Inferior parietal cortex (tissue), 1 donor: ENCODE results near the gene CD81.

Source experiments
- DNase-seq: peaks from one replicate; pipeline ENCODE4 v3.0.0-alpha.2; 2016; ENCODE audit errors: extremely low spot score

CD81 gene

GRCh38 chr11:2421226-2421994 lies 44.3 kb downstream of the CD81 start:
- no peak for DNase-seq

DNA sequence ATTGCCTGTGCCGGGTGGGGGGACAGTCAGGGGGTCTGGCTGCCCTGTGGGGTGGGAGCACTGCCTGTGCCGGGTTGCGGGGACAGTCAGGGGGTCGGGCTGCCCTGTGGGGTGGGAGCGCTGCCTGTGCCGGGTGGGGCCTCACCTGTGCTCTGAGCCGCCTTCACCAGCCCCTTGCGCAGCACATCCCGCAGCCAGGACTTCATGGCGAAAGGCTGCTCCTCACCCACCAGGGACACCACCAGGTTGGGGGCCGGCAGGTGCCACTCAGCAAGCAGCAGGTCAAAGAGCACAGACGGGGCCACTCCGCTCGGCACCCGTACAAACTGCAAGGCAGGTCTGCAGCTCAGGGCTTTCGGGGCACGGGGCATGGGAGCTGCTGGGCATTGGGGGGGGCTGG lies 44.9 kb downstream of the CD81 start:
- no peak for DNase-seq

DNA sequence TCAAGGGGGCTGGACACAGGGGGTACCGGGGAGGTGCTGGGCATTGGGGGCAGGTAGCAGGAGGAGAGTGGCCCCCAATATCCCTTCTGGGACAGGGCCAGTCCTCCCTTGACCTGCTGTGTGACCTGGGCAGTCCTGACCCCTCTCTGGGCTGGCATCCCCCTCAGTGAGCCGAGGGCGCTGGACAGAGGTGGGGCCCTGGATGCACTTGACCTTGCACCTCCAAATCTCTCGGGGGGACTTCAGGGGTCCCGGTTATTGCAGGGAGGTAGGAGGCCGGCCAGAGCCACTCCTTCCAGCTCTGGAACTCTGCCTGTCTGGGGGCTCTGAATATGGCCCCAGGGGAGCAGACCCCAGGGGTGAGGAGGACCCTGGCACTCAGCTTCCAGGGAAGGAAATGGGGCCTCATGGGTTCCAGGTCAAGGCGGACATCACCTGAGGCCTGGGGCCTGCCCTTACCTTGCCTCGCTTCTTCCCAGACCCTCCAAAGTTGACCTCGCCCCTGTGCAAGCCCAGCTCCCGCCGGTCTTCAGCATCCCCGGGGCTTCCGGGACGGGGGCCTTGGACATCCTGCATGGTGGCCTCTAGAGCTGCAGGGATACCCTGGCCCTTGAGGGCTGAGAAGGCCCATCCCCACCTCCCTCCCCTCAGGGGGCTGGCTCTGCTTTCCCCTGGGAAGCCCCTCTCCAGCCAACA lies 45.5 kb downstream of the CD81 start:
- no peak for DNase-seq

DNA sequence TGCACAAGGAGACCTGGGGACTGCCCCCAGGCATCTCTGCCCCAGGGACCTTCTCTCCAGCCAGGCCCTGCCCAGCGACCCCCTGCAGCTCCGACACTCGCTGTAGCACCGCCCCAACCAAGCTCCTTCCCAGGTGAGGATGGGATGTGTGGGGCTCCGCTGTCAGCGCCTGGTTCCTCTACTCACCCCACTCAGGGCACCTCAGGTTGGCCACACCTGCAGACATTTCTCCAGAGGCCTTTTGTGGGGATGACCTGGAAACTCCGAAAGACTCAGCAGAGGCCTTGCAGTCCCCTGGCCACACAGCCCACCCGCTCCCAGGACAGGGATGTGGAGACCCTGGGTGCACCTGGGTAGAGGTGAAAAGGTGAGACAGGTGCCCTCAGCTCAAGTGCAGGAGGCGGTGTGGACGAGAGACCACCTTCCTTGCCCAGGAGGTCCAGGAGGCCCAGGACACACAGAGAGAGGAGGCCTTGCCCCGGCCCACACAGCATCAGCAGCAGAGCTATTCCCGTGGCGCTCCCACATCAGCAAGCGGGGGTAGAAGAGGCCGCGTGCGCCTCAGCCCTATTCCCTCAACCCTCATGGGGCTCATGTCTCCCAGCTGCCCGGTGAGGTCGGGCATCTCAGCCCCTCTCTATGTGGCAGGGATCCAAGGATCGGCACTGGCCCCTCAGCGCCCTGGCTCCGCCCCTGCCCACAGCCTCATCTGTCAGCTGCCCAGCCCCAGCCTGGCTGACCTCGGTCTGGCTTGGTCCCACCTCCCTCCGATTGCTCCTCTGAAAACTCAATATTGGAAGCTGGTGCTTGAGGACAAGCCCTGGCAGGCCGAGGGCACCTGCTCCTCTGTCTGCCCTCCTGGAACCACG lies 46.3 kb downstream of the CD81 start:
- DNase-seq, result no peak

DNA sequence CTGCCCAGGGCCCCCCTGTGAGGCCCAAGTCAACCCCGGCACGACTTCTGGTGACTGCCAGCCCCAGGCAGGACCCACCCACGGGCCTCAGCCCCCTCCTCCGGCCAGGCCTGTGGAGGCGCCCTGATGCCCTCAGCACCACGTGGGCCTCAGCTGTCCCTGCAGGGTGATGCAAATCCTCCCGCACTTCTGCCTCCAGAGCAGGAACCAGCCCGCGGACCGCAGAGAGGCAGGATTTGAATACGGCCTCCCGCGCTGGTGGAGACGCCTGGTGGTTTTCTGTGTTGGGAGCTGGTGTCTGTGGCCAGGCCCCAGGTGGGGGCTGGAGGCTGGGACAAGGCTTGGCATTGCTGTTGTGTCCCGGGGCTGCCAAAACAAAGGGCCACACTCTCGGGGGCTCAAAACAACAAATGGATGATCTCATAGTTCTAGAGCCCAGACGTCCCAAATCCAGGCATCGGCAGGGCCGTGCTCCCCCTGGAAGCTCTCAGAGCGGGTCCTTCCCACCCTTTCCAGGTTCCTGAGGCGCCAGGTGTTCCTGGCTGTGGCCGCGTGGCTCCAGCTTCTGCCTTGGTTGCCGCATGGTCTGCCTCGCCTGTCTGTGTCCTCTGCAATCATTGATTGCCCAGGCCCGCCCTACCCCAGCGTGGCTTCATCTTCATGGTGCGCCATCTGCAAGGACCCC lies 47.8 kb downstream of the CD81 start:
- DNase-seq, result no peak

DNA sequence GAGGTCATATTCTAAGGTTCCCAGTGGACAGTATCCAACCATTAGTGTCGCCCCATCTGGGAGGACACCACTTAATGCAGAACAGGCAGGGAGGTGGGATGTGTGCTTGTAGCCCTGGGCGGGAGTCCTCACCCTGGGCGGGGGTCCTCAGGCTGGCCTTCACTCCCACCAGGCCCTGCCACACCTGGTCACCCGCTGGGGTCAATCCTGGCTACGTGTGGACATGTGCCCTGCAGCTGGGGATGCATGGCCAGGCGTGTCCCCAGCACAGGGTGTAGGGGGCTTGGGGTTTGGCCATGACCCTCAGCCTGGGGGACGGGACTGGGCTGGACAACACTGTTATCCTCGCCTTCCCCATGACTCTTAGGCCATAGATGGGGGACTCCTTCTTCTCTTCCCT lies 48.4 kb downstream of the CD81 start:
- no peak for DNase-seq

DNA sequence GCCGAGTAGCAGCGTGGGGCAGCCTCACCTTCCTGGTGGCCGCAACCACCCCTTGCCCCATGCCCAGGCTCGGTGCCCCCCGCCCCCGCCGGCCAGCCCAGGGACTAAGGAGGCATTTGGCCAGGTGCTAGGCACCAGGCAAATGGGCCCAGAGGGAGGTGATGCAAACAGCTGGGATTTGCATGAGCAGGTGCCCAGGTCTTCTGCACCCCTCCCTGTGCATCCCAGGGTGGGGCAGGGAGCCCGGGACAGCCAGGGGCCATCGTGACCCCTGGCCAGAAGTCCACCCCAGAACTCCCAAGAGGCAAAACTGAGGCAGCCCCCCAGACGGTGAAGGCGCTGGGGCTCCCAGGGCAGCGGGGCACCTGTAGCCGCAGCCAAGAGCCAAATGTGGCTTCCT lies 49.1 kb downstream of the CD81 start:
- DNase-seq, result no peak

DNA sequence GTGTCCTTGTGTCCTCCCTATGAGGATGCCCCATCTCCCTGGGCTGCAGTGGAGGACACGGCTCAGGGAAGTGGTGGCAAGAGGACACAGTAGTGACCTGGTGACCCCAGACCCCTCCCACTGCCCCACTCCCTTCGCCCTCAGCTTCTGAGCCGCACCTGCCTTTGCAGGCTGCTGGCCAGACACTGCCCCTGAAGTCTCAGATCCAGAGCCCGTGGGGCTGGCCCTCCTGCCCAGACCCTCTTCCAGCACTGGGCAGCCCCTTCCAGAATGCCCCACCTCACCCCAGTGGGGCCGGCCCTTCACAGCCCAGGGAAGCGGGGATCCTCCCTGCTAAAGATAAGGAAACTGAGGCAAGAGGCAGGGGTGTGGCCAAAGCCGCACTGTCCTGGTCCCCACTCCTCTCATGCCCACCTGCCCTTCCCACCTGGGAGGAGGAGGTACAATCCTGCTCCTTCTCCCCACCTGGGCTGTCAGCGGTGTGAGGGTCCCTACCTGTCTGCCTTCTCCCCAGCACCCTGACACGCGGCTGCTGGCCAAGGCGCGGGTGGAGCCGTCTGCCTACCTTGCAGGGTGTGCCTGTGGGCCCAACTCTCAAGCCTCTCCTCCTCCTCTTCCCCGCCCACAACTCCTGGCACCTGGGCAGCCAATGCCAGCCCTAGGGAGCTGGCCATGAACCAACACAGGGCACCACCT lies 49.9 kb downstream of the CD81 start:
- no peak for DNase-seq

GRCh38 chr11:2427721-2428321 lies 50.7 kb downstream of the CD81 start:
- DNase-seq, result no peak

DNA sequence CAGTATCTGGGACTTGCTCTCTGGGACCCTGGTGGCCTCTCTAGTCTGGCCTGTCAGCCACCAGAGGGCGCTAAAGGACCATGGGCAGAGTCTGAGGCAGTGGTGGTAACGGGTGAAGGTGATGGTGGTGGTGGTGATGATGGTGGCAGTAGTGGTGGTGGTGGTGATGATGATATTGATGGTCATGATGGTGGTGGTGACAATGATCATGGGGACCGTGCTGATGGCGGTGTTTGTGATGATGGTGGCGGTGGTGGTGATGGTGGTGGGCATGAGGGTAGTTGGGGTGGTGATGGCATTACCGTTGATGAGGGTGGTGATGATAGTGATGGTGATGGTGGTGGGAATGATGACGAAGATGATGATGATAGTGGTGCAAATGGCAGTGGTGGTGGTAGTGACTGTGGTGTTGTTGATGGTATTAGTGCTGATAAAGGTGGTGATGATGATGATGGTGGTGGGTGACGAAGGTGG lies 51.2 kb downstream of the CD81 start:
- peak; percentile 63 for DNase-seq

GRCh38 chr11:2431395-2431794 lies 54.3 kb downstream of the CD81 start:
- no peak for DNase-seq

DNA sequence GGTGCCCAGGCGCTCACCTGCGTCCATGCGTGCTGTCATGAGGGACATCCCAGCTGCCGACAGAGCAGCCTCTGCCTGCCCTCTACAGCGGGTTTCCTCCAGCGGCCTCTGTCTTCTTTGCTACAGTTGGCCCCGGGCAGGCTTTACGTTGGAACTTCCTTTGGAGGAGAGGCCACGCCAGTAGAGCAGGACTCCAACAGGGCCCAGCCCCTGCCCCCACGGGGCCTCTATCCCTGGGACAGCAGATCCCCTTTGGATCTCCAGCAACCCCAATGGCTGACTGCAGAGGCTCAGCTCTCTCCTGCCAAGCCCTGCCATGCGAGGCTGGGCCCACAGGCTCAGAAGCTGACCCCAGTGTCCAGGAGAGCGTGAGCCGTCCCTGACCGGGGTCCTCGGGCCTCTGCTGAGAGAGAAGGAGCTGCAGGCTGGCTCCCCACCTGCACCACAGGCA lies 55.1 kb downstream of the CD81 start:
- DNase-seq, result no peak

GRCh38 chr11:2432628-2433071 lies 55.5 kb downstream of the CD81 start:
- DNase-seq, result no peak

DNA sequence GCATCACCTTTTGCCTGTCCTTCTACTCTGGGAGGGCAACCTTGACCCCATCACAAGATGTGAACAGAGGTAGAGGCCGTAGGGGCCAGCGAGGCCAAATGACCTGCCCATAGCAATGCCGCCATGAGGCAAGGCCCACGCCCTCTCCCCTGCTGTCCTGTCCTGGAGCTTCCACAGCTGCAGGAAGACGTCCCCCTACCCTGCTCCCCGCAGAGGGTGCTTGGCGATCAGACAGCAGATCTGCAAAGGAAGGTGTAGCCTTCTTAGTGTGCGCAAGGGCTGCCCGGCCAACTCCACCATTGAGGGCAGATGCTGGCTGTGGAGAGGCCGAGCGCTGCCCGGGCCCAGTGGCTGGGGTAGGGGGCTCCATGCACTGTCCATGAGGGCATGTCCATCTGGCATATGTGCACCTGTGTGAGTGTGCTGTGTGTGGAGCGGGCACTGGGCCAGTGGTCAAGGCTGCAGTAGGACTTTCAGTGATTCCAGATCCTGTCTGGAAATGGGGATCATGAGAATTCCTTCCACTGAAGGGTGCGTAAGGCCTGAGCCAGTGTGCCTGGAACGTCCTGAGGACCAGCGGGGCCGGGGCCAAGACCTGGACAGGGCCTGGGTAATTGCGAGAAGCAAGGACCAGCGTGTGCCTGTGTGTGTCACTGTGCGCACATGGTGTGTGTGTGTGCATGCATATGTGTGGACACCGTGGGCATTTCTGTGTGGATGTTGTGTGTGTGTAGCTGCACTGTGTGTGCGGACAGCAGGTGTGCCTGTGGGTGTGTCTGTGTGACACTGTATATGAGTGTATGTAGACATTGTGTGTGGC lies 56.2 kb downstream of the CD81 start:
- DNase-seq, result no peak

GRCh38 chr11:2434008-2434407 lies 56.9 kb downstream of the CD81 start:
- no peak for DNase-seq

- DNase-seq, result no peak
Observed at GRCh38 chr11:2434506-2435255, 57.6 kb downstream of the CD81 start.

DNA sequence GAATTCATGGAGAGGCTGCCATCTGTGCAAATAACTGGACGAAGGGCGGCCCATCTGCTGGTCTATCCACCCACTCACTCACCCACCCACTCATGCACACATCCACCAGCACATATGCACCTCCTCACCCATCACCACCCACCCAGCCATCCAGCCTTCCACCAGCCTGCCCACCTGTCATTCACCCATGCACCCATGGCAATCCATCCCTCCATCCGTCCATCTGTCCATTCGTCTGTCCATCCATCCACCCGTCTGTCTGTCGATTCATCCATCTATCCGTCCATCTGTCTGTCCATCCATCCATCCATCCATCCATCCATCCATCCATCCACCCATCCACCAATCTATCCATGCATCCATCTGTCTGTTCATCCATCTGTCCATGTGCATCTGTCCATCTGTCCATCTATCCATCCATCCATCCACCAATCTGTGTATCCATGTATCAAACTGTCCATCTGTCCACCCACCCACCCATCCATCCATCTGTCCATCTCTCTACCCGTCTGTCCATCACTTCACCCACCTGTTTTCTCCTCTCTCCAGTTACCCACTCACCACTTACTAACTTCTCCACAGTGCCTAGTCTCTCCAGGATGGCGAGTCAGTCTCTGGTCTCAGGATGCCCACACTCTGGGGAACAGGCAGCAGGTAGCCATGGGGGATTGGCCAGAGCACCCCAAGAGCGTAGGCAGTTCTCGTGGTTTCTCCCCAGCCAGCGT lies 58.3 kb downstream of the CD81 start:
- no peak for DNase-seq

- DNase-seq, result no peak
Observed at GRCh38 chr11:2436013-2436520, 59.0 kb downstream of the CD81 start.
